RWPE2 (cell line): ENCODE measurements around the gene AKAP13.

Source experiments
- ATAC-seq: fragments of 200-7000 bp; cut with Tn5 transposase; 3 replicates; pipeline ENCODE4 v1.9.1; 2021; ENCODE audit warnings: low read depth
- DNase-seq: peaks from one replicate; pipeline ENCODE4 v3.0.0-alpha.2; 2020; ENCODE audit warnings: low spot score
- H3K27ac ChIP-seq: fragments of 450-650 bp; 2 replicates; pipeline ENCODE4 v1.5.1; 2017; ENCODE audit warnings: mild to moderate bottlenecking; ENCODE audit not compliant: poor library complexity, severe bottlenecking
- H3K27me3 ChIP-seq: fragments of 250-450 bp; sonication (Bioruptor Pico); 2 replicates; pipeline ENCODE4 v1.5.1; 2021; ENCODE audit warnings: mild to moderate bottlenecking, moderate library complexity; ENCODE audit not compliant: insufficient read depth, poor library complexity, severe bottlenecking
- H3K36me3 ChIP-seq: fragments of 250-450 bp; sonication (Bioruptor Pico); 2 replicates; pipeline ENCODE4 v1.5.1; 2020; ENCODE audit warnings: low read depth, mild to moderate bottlenecking, moderate library complexity
- H3K4me1 ChIP-seq: fragments of 250-450 bp; sonication (Bioruptor Pico); 2 replicates; pipeline ENCODE4 v1.5.1; 2021; ENCODE audit warnings: mild to moderate bottlenecking, moderate library complexity; ENCODE audit not compliant: insufficient read depth, poor library complexity, severe bottlenecking
- H3K4me3 ChIP-seq: fragments of 250-450 bp; sonication (Bioruptor Pico); 2 replicates; pipeline ENCODE4 v1.5.1; 2021; ENCODE audit warnings: mild to moderate bottlenecking, moderate library complexity; ENCODE audit not compliant: severe bottlenecking
- H3K9me3 ChIP-seq: fragments of 250-450 bp; sonication (Bioruptor Pico); 2 replicates; pipeline ENCODE4 v1.5.1; 2021; ENCODE audit warnings: mild to moderate bottlenecking, moderate library complexity; ENCODE audit not compliant: severe bottlenecking
- TF ChIP-seq, protein P1 (sequence below): fragments of 450-650 bp; IDR thresholded peaks from one replicate; pipeline ENCODE4 v1.5.1; 2017; ENCODE audit warnings: mild to moderate bottlenecking, moderate library complexity; ENCODE audit not compliant: poor library complexity, severe bottlenecking

The AKAP13 gene

DNA sequence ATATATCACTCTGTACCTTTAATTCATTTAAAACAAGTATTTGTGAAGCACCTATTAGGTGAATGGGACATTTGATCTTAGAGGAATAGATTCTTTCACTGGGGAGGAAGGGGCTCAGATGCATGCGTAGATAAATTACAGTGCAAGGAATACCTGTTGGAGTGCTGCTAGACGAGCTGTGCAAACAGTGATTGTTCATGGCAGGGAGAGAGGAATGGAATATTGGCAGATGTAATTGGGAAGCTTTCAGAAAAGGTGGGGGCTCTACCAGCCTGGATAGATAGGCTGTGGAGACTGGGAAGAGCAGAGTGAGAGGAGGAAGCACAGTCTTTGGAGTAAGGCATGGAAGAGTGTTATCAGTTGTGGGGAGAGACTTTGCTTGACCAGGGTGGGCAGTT lies 116.8 kb downstream of the AKAP13 start:
- TF ChIP-seq, protein P1, sequence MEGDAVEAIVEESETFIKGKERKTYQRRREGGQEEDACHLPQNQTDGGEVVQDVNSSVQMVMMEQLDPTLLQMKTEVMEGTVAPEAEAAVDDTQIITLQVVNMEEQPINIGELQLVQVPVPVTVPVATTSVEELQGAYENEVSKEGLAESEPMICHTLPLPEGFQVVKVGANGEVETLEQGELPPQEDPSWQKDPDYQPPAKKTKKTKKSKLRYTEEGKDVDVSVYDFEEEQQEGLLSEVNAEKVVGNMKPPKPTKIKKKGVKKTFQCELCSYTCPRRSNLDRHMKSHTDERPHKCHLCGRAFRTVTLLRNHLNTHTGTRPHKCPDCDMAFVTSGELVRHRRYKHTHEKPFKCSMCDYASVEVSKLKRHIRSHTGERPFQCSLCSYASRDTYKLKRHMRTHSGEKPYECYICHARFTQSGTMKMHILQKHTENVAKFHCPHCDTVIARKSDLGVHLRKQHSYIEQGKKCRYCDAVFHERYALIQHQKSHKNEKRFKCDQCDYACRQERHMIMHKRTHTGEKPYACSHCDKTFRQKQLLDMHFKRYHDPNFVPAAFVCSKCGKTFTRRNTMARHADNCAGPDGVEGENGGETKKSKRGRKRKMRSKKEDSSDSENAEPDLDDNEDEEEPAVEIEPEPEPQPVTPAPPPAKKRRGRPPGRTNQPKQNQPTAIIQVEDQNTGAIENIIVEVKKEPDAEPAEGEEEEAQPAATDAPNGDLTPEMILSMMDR: no peak
- no peak overlapping the region for H3K4me3 ChIP-seq
- no peaks in the 10 kb centered on the region for H3K9me3 ChIP-seq
- peaks cover 17% of the 10 kb centered on the region for H3K4me1 ChIP-seq
- no peak overlapping the region for H3K27ac ChIP-seq
- no peak for ATAC-seq
- no peak for DNase-seq
- no peaks in the 10 kb centered on the region for H3K36me3 ChIP-seq
- H3K27me3 ChIP-seq: no peaks in the 10 kb centered on the region

DNA sequence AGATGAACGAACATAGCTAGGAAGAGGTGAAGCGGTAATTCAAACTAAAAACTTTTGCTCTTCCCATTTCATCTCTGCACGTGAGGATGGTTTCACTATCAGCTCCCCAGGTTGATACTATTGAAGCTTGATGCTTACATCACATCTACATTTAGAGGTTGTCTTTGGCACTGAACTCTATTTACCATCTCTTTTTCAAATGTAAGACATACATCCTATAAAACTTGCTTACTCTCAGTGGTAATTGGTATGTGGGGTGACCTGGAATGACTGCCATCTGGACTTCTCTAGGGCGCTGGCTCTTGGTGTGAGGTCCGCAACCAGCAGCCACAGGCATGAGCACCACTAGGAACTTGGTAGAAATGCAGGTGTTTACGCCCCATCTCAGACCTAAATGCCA lies 118.1 kb downstream of the AKAP13 start:
- TF ChIP-seq, protein P1: no peak
- no peak overlapping the region for H3K4me3 ChIP-seq
- no peak for DNase-seq

DNA sequence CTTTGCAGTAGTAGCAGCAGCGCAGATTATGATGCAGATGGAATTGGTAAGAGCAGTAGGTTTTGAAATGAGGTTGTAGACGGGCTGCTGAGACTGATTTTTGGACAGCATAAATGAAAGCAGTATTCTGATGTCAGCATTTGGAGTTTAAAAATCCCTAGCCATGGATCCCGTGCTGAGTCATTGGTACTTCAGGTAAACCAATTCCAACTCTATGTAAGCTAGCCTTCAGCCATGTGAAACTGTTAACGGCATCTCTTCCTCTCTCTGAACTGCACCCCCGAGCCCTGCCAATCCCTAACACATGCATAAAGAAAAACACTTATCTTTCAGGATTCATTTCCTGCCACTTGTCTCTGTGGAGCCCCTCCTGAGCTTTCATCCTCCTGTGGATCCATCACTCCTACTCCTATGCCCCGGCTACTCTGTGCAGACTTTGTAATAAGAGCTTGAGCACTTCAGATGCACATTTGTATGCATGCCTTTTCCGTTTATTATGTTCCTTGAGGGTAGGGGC lies 119.0 kb downstream of the AKAP13 start:
- Histone ChIP-seq H3K4me1 (peaks cover 8% of the 10 kb centered on the region), H3K36me3 (no peaks in the 10 kb centered on the region), H3K27ac (no peak overlapping the region), H3K4me3 (no peak overlapping the region), H3K27me3 (no peaks in the 10 kb centered on the region), H3K9me3 (no peaks in the 10 kb centered on the region)
- ATAC-seq (no peak), DNase-seq (no peak)
- TF ChIP-seq, protein P1: no peak

More for the DNA sequence above, 118.1 kb downstream of the AKAP13 start:
- H3K36me3 ChIP-seq: no peaks in the 10 kb centered on the region
- no peak overlapping the region for H3K27ac ChIP-seq
- no peaks in the 10 kb centered on the region for H3K27me3 ChIP-seq
- no peak for ATAC-seq
- peaks cover 17% of the 10 kb centered on the region for H3K4me1 ChIP-seq
- H3K9me3 ChIP-seq: no peaks in the 10 kb centered on the region

DNA sequence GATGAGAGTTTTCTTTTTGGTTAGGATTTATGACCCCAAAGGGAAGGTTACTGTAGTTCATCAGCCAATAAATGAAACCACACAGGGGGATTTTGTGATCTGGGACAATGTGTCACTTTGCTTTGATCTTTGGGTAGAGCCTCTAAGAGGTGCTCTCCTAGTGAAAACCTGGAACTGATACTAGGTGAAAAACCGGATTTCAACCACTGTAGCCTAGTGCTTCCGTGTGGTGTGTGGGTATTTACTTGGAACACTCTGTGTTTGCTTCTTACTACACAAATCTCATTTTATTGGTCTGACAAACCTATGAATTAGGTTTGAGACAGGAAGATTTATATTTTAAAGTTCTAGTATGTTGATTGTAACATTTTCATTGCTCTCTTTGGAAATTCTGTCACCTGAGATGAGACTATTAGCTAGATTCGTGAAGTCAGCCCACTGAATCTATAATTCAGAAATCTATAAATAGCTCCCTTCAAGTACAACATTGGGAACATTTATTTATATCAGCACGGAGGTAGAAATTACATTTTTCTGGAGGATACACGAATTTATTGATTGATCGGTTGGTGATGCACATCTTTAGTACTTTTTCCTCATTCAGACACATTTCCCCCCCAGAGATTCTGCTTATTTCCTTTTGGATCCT lies 119.8 kb downstream of the AKAP13 start:
- Histone ChIP-seq H3K9me3 (no peaks in the 10 kb centered on the region), H3K36me3 (no peaks in the 10 kb centered on the region), H3K4me1 (peaks cover under 1% of the 10 kb centered on the region), H3K27ac (no peak overlapping the region), H3K27me3 (no peaks in the 10 kb centered on the region), H3K4me3 (no peak overlapping the region)
- ATAC-seq (no peak), DNase-seq (no peak)
- TF ChIP-seq, protein P1: no peak

DNA sequence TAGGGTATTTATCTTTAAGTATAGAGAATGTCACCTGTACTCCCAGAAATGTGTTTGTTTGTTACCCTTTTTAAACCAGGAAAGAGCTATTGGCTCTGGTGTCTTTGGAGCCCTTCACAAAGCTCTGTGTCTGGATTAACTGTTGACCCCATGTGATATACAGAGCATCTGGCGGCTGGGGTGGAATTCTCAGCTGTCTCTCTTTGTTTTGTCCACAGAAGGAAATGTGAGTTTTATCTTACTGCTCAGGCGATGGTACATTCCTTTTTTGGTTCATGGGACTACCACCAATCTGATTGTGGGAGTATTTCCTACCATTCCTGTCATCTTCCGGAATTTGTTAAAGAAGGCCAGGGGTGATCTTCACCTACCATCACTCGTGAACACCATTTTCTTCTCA lies 120.3 kb downstream of the AKAP13 start:
- no peaks in the 10 kb centered on the region for H3K9me3 ChIP-seq
- H3K4me1 ChIP-seq: peaks cover 3% of the 10 kb centered on the region
- H3K27me3 ChIP-seq: no peaks in the 10 kb centered on the region
- TF ChIP-seq, protein P1: no peak
- ATAC-seq: no peak
- no peaks in the 10 kb centered on the region for H3K36me3 ChIP-seq
- H3K27ac ChIP-seq: no peak overlapping the region
- no peak for DNase-seq
- no peak overlapping the region for H3K4me3 ChIP-seq
